GM12878 (cell line): ENCODE measurements around the gene EVC. TPM values are rescaled to one million over a fixed set of nuclear protein-coding genes. Genes with fewer than 3 reads are reported as not detected.

Experiments
- ATAC-seq: fragments of 200-7000 bp; cut with Tn5 transposase; 3 replicates; pipeline ENCODE4 v1.9.1; 2020; ENCODE audit warnings: mild to moderate bottlenecking, moderate library complexity
- BruUV-seq: library from RNA; stranded (reverse); fragments of 400-500 nt; replicated peaks from 2 replicates; lab custom pipeline; 2021; lab: Mats Ljungman, UMichigan
- CTCF ChIA-PET: fragments of 300-600 bp; sonication (Branson Sonifier 250); formaldehyde crosslinking; extraction: SDS; loops from one replicate; lab custom pipeline; 2021; ENCODE audit warnings: inconsistent platforms; lab: Yijun Ruan, JAX
- POLR2A ChIA-PET: fragments of 350-600 bp; formaldehyde crosslinking; extraction: SDS; loops from one replicate; lab custom pipeline; 2021; ENCODE audit warnings: inconsistent platforms; lab: Charles Lee
- RAD21 ChIA-PET: fragments of 300-600 bp; sonication (Branson Sonifier 250); formaldehyde crosslinking; loops from one replicate; lab custom pipeline; 2023; ENCODE audit warnings: antibody characterized with exemption; ENCODE audit not compliant: unreplicated experiment; lab: Charles Lee
- SMC1A ChIA-PET: fragments of 300-600 bp; sonication (Branson Sonifier 250); formaldehyde crosslinking; loops from one replicate; lab custom pipeline; 2023; ENCODE audit not compliant: unreplicated experiment, uncharacterized antibody; lab: Charles Lee
- DNase-seq: peaks from one replicate; pipeline ENCODE4 v3.0.0-alpha.2; 2011; ENCODE audit warnings: low read depth, low spot score
- FAIRE-seq: peaks from 3 replicates; lab custom pipeline; 2011; peaks lifted over from hg19 to GRCh38; lab: Jason Lieb, UNC
- H2AFZ ChIP-seq: 2 replicates; pipeline ENCODE4 v1.6.0; 2011; ENCODE audit warnings: low read depth, low read length, control low read depth; ENCODE audit not compliant: control insufficient read depth
- H3K27ac ChIP-seq: 2 replicates; pipeline ENCODE4 v1.5.1; 2011; ENCODE audit warnings: control low read depth; ENCODE audit not compliant: control insufficient read depth, insufficient read depth
- H3K27me3 ChIP-seq, 2 experiments: replicated peaks in 1 of 2; 2 replicates each; pipeline versions ENCODE4 v1.6.0 to v1.6.1; 2011; ENCODE audit warnings: low read length in 1 of 2; ENCODE audit not compliant: control insufficient read depth in 2 of 2, insufficient read depth in 2 of 2
- H3K36me3 ChIP-seq, 2 experiments: 2 replicates each; pipeline ENCODE4 v1.5.1; 2011; ENCODE audit warnings: low read length in 1 of 2; ENCODE audit not compliant: control insufficient read depth in 2 of 2, insufficient read depth in 2 of 2
- H3K4me1 ChIP-seq: 2 replicates; pipeline ENCODE4 v1.6.1; 2011; ENCODE audit warnings: mild to moderate bottlenecking, low read length, moderate library complexity, mixed read lengths; ENCODE audit not compliant: control insufficient read depth, insufficient read depth
- H3K4me2 ChIP-seq: 2 replicates; pipeline ENCODE4 v1.6.0; 2011; ENCODE audit warnings: control low read depth; ENCODE audit not compliant: control insufficient read depth, insufficient read depth
- H3K4me3 ChIP-seq: fragments of 200-600 bp; sonication (generic); 2 replicates; pipeline ENCODE4 v1.5.1; 2016
- H3K79me2 ChIP-seq: 2 replicates; pipeline ENCODE4 v1.6.0; 2011; ENCODE audit warnings: low read length; ENCODE audit not compliant: control insufficient read depth, insufficient read depth
- H3K9ac ChIP-seq: 2 replicates; pipeline ENCODE4 v1.8.0; 2011; ENCODE audit warnings: low read length, control low read depth, mixed read lengths; ENCODE audit not compliant: control insufficient read depth, insufficient read depth
- H3K9me3 ChIP-seq: replicated peaks from 3 replicates; pipeline ENCODE4 v1.5.1; 2011; ENCODE audit warnings: mild to moderate bottlenecking, low read length; ENCODE audit not compliant: control insufficient read depth, insufficient read depth
- H4K20me1 ChIP-seq: 2 replicates; pipeline ENCODE4 v1.6.0; 2011; ENCODE audit not compliant: control insufficient read depth, insufficient read depth
- BACH1 ChIP-seq: fragments of 450-650 bp; IDR thresholded peaks from 2 replicates; pipeline ENCODE4 v1.6.1; 2017; ENCODE audit warnings: mild to moderate bottlenecking, borderline replicate concordance
- GABPA ChIP-seq: IDR thresholded peaks from 2 replicates; pipeline ENCODE4 v1.6.1; 2014; ENCODE audit warnings: antibody characterized with exemption, low read depth, mild to moderate bottlenecking, inconsistent platforms
- HDAC2 ChIP-seq: fragments of 200-600 bp; sonication (generic); IDR thresholded peaks from 2 replicates; pipeline ENCODE4 v1.6.1; 2017
- MTA3 ChIP-seq: IDR thresholded peaks from 2 replicates; pipeline ENCODE4 v1.6.1; 2012; ENCODE audit warnings: low read length, inconsistent platforms, borderline replicate concordance
- PML ChIP-seq: IDR thresholded peaks from 2 replicates; pipeline ENCODE4 v1.6.1; 2012; ENCODE audit warnings: low read length, inconsistent platforms
- TBL1XR1 ChIP-seq: IDR thresholded peaks from 2 replicates; pipeline ENCODE4 v1.6.1; 2012; ENCODE audit warnings: low read depth, low read length, improper control_type of control experiment
- TCF3 ChIP-seq: IDR thresholded peaks from 2 replicates; pipeline ENCODE4 v1.6.1; 2012; ENCODE audit warnings: low read depth, mild to moderate bottlenecking, low read length, borderline replicate concordance; ENCODE audit not compliant: insufficient read depth
- YY1 ChIP-seq: IDR thresholded peaks from 2 replicates; pipeline ENCODE4 v1.6.1; 2011; ENCODE audit warnings: low read depth, mild to moderate bottlenecking, low read length
- ZNF622 ChIP-seq: fragments of 450-650 bp; IDR thresholded peaks from 2 replicates; pipeline ENCODE4 v1.6.1; 2017; ENCODE audit warnings: mild to moderate bottlenecking, inconsistent platforms
- WGBS: methylation state at CpG from one replicate; pipeline ENCODE4 v1.1.6; 2016; ENCODE audit warnings: low lambda C conversion rate; ENCODE audit not compliant: insufficient replicate concordance, insufficient coverage; ENCODE audit errors: missing lambda C conversion rate; 5-methylcytosine and 5-hydroxymethylcytosine counted together
- in situ Hi-C: fragments of 300-500 bp; cut with MboI; formaldehyde crosslinking; loops from 9 replicates; pipeline ENCODE4 v1.14.3; 2018; ENCODE audit warnings: mixed read lengths
- intact Hi-C: fragments of 100-400 bp; cut with micrococcal nuclease; formaldehyde crosslinking; loops from one replicate; pipeline ENCODE4 v1.14.2; 2022; ENCODE audit not compliant: unreplicated experiment
- polyA plus RNA-seq, 11 experiments: library from polyadenylated mRNA; depleted of rRNA in 4 of 11; unstranded in 6 of 11; stranded (reverse) in 5 of 11; fragments of >200 nt; fragmentation: Nextera tagmentation in 4 of 11; fragmentation: Illumina TruSeq in 1 of 11; extraction: Ambion mirVana in 4 of 11; extraction: Trizol in 1 of 11; gene quantifications; 1 replicate in 1 of 11; 2 replicates in 10 of 11; pipeline versions ENCODE4 v1.2.1 to v1.2.3, GENCODE V29; 2011 to 2016; ENCODE audit warnings: inconsistent platforms in 2 of 11, missing spikeins in 2 of 11, low read depth in 1 of 11
- total RNA-seq, 4 experiments: library from RNA; depleted of rRNA in 3 of 4; stranded (reverse); fragments of >200 nt in 3 of 4; fragmentation: Illumina TruSeq in 1 of 4; extraction: Trizol in 1 of 4; gene quantifications; 2 replicates each; pipeline versions ENCODE4 v1.2.1 to v1.2.3, GENCODE V29; 2013 to 2021
- TF ChIP-seq, protein P1 (sequence below): fragments of 450-650 bp; conservative IDR thresholded peaks from 2 replicates; pipeline ENCODE4 v1.6.1; 2017; ENCODE audit warnings: mild to moderate bottlenecking, moderate library complexity
- TF ChIP-seq, protein P2 (sequence below): fragments of 450-650 bp; IDR thresholded peaks from 2 replicates; pipeline ENCODE4 v1.6.1; 2017; ENCODE audit warnings: mild to moderate bottlenecking, moderate library complexity
- TF ChIP-seq, protein P3 (sequence below): IDR thresholded peaks from 2 replicates; pipeline ENCODE4 v1.6.1; 2012; ENCODE audit warnings: improper control_type of control experiment, low read depth, low read length; ENCODE audit not compliant: insufficient replicate concordance

The EVC gene
- total and polyA plus RNA-seq, 10 of the 15 experiments (the other 5 are each of a cell fraction or from before 2014, with no cell fraction given), result 0.87 to 55.9 (median 15.6) TPM

DNA sequence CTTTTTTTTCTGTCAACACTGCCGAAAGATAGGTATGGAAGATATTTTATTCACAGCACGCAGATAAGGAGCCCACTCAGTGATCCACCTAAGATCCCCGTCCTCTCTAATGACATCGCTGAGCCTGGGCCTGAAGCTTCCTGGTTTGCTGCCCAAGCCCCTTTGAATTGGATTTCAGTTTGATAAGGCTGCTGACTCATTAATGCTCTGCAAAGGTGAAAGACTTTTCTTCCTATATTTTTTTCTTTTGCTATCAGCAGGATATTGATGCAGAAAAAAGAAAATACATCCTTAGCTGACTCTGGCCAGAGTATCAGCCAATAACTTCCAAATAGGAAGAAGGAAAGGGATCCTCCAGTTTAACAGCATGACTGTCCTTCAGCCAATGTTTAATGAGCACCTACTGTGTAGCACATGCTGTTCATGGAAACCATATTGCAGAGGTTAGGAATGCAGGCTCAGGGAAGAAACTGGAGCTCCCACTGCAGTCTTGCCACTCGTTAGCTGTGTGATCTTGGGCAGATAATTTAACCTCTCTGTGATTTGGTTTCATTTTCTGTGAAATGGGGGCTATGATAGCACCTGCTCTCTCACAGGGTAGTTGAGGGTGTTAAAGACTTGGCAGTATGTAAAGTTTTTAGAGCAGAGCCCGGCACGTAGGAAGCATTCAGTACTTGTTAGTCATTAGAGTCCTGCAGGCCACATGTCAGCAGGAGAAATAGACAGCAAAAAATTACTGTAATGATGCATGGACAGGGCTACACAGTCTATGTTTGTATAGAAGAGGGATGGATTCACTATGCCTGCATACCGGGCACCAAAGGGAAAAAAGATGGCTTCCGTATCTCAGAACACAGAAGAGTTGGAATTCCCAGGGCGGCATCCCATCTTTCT is 39.3 kb downstream of the EVC start:
- no peak overlapping the region for H3K4me3 ChIP-seq
- no peak for DNase-seq
- no peak overlapping the region for H3K4me2 ChIP-seq
- no peaks in the 10 kb centered on the region for H3K9me3 ChIP-seq
- peaks cover 0 to 1% of the 10 kb centered on the region in 2 experiments; a peak in 2 of 4 replicates for H3K36me3 ChIP-seq
- ChIA-PET CTCF (interaction anchor here (0.8 kb wide), 1 partner anchor 13 kb away, joined by 4 read pairs; no protein-coding TSS in a partner anchor), SMC1A (interaction anchor here (0.7 to 1.6 kb wide), 2 partner anchors 9 to 37 kb away, joined by 3 read pairs; no protein-coding TSS in a partner anchor), POLR2A (no interaction called here), RAD21 (no interaction called here)
- no peak overlapping the region for H3K27ac ChIP-seq
- no peak for ATAC-seq
- H2AFZ ChIP-seq, result no peak overlapping the region
- H3K4me1 ChIP-seq, result no peaks in the 10 kb centered on the region
- H3K9ac ChIP-seq, result no peak overlapping the region
- no peak for FAIRE-seq
- in situ Hi-C loops (no loop called here), intact Hi-C loops (no loop called here)
- no TSS peak for BruUV-seq
- no peaks in the 10 kb centered on the region for H3K79me2 ChIP-seq
- H4K20me1 ChIP-seq, result no peaks in the 10 kb centered on the region
- H3K27me3 ChIP-seq, result no peaks in the 10 kb centered on the region
- 35% methylated on average over 10 of the region's 10 CpGs for WGBS
- TF ChIP-seq PML (no peak), YY1 (no peak), TBL1XR1 (no peak), GABPA (no peak), MTA3 (no peak), TCF3 (no peak), BACH1 (no peak), HDAC2 (no peak), ZNF622 (no peak)
- TF ChIP-seq, protein P1, sequence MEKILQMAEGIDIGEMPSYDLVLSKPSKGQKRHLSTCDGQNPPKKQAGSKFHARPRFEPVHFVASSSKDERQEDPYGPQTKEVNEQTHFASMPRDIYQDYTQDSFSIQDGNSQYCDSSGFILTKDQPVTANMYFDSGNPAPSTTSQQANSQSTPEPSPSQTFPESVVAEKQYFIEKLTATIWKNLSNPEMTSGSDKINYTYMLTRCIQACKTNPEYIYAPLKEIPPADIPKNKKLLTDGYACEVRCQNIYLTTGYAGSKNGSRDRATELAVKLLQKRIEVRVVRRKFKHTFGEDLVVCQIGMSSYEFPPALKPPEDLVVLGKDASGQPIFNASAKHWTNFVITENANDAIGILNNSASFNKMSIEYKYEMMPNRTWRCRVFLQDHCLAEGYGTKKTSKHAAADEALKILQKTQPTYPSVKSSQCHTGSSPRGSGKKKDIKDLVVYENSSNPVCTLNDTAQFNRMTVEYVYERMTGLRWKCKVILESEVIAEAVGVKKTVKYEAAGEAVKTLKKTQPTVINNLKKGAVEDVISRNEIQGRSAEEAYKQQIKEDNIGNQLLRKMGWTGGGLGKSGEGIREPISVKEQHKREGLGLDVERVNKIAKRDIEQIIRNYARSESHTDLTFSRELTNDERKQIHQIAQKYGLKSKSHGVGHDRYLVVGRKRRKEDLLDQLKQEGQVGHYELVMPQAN, result no peak
- TF ChIP-seq, protein P2, sequence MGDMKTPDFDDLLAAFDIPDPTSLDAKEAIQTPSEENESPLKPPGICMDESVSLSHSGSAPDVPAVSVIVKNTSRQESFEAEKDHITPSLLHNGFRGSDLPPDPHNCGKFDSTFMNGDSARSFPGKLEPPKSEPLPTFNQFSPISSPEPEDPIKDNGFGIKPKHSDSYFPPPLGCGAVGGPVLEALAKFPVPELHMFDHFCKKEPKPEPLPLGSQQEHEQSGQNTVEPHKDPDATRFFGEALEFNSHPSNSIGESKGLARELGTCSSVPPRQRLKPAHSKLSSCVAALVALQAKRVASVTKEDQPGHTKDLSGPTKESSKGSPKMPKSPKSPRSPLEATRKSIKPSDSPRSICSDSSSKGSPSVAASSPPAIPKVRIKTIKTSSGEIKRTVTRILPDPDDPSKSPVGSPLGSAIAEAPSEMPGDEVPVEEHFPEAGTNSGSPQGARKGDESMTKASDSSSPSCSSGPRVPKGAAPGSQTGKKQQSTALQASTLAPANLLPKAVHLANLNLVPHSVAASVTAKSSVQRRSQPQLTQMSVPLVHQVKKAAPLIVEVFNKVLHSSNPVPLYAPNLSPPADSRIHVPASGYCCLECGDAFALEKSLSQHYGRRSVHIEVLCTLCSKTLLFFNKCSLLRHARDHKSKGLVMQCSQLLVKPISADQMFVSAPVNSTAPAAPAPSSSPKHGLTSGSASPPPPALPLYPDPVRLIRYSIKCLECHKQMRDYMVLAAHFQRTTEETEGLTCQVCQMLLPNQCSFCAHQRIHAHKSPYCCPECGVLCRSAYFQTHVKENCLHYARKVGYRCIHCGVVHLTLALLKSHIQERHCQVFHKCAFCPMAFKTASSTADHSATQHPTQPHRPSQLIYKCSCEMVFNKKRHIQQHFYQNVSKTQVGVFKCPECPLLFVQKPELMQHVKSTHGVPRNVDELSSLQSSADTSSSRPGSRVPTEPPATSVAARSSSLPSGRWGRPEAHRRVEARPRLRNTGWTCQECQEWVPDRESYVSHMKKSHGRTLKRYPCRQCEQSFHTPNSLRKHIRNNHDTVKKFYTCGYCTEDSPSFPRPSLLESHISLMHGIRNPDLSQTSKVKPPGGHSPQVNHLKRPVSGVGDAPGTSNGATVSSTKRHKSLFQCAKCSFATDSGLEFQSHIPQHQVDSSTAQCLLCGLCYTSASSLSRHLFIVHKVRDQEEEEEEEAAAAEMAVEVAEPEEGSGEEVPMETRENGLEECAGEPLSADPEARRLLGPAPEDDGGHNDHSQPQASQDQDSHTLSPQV, result no peak
- TF ChIP-seq, protein P3, sequence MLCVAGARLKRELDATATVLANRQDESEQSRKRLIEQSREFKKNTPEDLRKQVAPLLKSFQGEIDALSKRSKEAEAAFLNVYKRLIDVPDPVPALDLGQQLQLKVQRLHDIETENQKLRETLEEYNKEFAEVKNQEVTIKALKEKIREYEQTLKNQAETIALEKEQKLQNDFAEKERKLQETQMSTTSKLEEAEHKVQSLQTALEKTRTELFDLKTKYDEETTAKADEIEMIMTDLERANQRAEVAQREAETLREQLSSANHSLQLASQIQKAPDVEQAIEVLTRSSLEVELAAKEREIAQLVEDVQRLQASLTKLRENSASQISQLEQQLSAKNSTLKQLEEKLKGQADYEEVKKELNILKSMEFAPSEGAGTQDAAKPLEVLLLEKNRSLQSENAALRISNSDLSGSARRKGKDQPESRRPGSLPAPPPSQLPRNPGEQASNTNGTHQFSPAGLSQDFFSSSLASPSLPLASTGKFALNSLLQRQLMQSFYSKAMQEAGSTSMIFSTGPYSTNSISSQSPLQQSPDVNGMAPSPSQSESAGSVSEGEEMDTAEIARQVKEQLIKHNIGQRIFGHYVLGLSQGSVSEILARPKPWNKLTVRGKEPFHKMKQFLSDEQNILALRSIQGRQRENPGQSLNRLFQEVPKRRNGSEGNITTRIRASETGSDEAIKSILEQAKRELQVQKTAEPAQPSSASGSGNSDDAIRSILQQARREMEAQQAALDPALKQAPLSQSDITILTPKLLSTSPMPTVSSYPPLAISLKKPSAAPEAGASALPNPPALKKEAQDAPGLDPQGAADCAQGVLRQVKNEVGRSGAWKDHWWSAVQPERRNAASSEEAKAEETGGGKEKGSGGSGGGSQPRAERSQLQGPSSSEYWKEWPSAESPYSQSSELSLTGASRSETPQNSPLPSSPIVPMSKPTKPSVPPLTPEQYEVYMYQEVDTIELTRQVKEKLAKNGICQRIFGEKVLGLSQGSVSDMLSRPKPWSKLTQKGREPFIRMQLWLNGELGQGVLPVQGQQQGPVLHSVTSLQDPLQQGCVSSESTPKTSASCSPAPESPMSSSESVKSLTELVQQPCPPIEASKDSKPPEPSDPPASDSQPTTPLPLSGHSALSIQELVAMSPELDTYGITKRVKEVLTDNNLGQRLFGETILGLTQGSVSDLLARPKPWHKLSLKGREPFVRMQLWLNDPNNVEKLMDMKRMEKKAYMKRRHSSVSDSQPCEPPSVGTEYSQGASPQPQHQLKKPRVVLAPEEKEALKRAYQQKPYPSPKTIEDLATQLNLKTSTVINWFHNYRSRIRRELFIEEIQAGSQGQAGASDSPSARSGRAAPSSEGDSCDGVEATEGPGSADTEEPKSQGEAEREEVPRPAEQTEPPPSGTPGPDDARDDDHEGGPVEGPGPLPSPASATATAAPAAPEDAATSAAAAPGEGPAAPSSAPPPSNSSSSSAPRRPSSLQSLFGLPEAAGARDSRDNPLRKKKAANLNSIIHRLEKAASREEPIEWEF, result no peak
